NCI-H1694 treated with DMSO at 0.1 percent for 48 hours (cell line): ENCODE measurements around the gene IDH1.

Experiments used
- DNase-seq: peaks from one replicate; lab custom pipeline; 2025; lab: John Stamatoyannopoulos, UW

The IDH1 gene

GRCh38 chr2:208210688-208211451 is 44.0 kb downstream of the IDH1 start:
- peak; percentile 11 for DNase-seq

GRCh38 chr2:208208335-208209085 is 46.4 kb downstream of the IDH1 start:
- DNase-seq: no peak

- no peak for DNase-seq
These were observed 47.1 kb downstream of the IDH1 start for GRCh38 chr2:208207769-208208168.

- DNase-seq: no peak
These were observed 50.7 kb downstream of the IDH1 start for GRCh38 chr2:208204166-208204565.

GRCh38 chr2:208195531-208195930 is 59.3 kb downstream of the IDH1 start:
- no peak for DNase-seq

- no peak for DNase-seq
These were observed 62.1 kb downstream of the IDH1 start for GRCh38 chr2:208192611-208193236.

- DNase-seq: no peak
These were observed 64.9 kb downstream of the IDH1 start, which contains the start of gene C2orf80 for GRCh38 chr2:208189810-208190503. Gene C2orf80 (minus strand): TSS chr2:208190030. CDS start chr2:208186986, 3,044 bp downstream.

- DNase-seq: no peak
These were observed 65.6 kb downstream of the IDH1 start for GRCh38 chr2:208189069-208189809.

- DNase-seq: no peak
These were observed 68.0 kb downstream of the IDH1 start for GRCh38 chr2:208186893-208187292.

GRCh38 chr2:208186465-208186864 is 68.4 kb downstream of the IDH1 start:
- DNase-seq: no peak
